HL-60/S4 treated with phorbol 12-myristate 13-acetate at 8.2 ng/mL for 4 days and 3 days (cell line): ENCODE data around the gene CDHR1.
"Not testable (repeated sequence)": the region's sequence is repeated elsewhere in the genome, so short reads cannot be mapped to it uniquely, and the experiment has no call there.

Source experiments
- in situ Hi-C: fragments of 300-500 bp; cut with MboI; formaldehyde crosslinking; loops from 2 replicates; pipeline ENCODE4 v1.15.0; 2022; ENCODE audit warnings: low sequenced_read_pairs

The CDHR1 gene

DNA sequence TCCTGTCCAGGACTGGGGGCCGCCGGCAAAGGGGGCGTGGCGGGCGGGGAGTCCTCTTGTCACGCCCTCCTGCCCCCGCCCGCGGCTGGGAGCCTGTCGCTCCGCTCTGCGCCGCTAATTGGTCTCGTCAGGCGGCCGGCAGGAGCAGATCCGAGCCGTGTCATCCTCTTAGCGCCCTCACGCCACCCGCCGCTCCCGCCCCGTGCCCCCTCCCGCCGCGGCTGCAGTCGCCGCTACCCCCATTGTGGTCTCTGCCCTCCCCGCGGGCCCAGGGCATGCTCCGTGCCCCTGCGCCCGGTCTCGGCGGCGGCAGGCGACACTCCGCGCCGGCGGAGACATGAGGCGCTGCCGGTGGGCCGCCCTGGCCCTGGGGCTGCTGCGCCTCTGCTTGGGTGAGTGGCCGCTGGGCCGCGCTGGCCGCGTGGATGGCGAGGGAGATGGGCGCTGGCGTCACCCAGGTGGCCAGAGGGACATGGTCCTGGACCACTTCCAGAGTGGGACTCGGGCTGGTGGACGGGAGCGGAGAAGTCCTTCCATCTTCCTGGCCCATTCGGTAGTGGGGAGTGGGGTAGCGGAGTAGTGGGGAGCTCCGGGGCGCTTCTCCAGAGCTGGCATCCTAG lies at the start of gene CDHR1:
TSS of gene CDHR1 (plus strand) at position 114 of the 620 bp plus-strand sequence. CDS start at position 338, 224 bp downstream.
- in situ Hi-C loops: no loop called here

DNA sequence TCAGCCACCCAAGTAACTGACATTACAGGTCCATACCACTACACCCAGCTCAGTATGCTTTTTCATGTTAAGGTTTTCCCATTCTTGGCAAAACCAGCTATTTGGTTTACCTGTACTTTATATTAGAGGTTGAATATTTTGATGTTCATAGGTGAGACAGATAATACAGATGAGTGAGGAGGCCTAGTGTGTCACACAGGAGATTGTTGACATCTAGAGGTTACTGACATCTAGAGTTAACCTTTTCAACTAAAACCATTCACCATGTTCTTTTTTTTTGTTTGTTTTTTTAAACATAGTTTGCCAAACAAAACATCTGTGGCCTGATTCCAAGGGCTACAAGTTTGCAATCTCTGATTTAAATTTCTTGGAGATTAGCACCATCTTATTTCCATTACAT lies 47.0 kb upstream of the CDHR1 start:
- in situ Hi-C loops: no loop called here

DNA sequence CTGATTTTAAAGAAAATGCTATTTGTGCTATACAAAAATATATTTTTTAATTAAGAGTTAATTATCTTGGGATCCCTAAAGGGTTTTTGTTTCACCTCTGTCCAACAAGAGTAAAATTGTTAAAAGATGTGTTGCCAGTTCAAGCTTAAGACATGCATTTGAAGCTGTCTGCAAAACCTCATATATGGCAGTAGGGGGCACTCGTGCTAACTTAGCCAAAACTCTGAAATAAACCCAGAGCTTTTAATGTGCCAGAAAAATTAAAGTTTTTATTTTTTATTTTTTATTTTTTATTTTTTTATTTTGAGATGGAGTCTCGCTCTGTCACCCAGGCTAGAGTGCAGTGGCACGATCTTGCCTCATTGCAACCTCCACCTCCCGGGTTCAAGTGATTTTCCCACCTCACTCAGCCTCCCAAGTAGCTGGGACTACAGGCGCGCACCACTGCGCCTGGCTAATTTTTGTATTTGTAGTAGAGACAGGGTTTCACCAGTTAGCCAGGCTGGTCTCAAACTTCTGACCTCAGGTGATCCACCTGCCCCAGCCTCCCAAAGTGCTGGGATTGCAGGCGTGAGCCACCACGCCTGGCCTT lies 46.2 kb upstream of the CDHR1 start:
- in situ Hi-C loops: not testable (repeated sequence)

DNA sequence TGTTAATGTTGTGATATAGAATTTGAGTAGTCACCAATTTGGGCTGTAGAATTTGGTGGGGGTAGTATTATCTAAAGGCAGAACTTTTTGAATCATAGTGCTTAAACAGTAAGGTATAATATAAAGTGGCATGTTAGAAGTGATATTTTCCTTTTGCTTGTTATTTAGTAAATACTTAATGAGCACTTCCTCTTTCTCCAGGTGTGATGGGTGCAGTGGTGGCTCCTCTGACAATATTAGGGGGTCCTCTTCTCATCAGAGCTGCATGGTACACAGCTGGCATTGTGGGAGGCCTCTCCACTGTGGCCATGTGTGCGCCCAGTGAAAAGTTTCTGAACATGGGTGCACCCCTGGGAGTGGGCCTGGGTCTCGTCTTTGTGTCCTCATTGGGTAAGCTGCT lies 44.5 kb upstream of the CDHR1 start:
- in situ Hi-C loops: no loop called here

DNA sequence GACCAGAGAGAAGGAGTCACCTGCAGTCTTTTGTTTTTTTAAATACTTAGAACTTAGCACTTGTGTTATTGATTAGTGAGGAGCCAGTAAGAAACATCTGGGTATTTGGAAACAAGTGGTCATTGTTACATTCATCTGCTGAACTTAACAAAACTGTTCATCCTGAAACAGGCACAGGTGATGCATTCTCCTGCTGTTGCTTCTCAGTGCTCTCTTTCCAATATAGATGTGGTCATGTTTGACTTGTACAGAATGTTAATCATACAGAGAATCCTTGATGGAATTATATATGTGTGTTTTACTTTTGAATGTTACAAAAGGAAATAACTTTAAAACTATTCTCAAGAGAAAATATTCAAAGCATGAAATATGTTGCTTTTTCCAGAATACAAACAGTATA lies 41.6 kb upstream of the CDHR1 start:
- in situ Hi-C loops: no loop called here

DNA sequence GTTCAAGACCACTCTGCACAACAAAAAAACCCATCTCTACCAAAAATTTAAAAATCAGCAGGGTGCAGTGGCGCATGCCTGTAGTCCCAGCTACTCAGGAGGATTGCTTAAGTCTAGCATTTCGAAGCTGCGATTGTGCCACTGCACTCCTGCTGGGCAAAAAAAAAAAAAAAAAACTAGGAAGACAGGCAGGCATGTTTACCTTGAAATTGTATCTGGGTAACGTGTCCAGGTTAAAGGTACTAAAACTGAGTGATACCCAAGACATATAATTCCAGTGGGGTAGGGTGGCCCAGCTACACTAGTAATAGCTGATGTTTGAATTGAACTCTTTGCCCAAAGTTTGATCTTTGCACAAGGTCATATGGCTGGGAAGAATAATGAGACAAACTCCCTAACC lies 38.8 kb upstream of the CDHR1 start:
- in situ Hi-C loops: no loop called here

DNA sequence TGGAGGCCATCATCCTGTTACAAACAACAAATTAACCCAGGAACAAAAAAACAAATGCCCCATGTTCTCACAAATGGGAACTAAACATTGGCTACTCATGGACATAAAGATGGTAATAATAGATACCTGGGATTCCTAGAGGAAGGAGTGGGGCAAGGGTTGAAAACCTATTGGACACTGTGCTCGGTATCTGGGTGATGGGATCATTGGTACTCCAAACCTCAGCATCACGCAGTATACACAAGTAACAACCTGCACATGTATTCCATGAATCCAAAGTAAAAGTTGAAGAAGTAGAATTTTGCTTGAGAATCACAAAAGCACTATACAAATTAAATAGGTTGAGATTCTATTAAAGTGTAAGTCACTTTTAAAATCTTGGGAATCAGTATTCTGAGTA lies 38.3 kb upstream of the CDHR1 start:
- in situ Hi-C loops: no loop called here

DNA sequence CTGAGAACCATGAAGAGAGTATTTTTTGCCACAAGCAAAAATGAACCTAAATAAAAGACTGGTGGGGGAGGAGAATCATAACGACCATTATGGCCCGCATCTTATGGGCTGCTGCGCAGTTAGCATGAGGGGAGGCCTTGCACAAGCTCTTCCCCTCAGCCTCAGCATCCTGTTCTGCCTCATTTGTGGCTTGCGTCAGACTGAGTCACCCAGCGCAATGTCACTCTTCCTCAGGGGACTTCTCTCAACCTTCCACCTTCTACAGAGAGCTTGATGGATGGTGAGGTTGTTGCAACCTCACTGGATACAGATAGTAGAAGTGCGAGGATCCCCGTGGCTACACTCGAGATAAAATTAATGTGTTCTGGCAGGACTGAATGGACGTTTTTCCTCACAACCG lies 37.6 kb upstream of the CDHR1 start:
- in situ Hi-C loops: no loop called here

DNA sequence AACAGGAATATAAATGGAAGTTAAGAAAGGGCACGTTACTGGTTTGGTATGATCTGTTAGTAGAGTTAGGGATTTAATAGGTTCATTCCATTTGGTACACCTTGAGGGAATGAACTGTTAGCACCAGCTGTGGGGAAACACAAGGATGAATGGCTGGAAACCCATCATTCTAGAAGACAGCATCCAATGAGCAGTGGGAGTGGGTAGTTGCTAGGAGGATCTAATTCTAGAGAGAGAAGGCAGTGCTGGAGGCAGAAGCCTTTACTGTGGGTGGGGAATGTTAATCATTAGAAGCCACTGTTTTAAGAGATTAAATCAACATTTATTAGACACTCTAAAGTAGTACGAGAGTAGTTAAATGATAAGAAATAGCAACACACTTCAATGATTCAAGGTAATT lies 36.3 kb upstream of the CDHR1 start:
- in situ Hi-C loops: no loop called here

DNA sequence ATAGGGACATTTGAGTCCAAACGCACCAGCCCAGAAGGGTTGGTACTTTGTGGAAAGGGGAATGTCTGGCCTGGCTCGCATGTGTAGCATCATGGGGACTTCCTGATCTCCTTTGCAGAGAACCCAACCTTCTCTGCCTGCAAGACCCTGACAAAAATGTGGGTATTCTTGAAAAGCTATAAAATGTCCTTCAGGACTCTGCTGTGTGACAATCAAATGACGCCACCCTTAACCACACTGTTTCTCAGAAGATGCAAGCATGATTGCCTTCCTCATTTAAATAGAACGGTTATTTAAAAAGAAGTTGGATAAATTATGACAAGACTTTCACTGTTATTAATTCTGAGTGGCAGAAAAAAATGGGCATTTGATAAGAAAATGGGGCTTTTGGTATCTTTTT lies 35.8 kb upstream of the CDHR1 start:
- in situ Hi-C loops: no loop called here

DNA sequence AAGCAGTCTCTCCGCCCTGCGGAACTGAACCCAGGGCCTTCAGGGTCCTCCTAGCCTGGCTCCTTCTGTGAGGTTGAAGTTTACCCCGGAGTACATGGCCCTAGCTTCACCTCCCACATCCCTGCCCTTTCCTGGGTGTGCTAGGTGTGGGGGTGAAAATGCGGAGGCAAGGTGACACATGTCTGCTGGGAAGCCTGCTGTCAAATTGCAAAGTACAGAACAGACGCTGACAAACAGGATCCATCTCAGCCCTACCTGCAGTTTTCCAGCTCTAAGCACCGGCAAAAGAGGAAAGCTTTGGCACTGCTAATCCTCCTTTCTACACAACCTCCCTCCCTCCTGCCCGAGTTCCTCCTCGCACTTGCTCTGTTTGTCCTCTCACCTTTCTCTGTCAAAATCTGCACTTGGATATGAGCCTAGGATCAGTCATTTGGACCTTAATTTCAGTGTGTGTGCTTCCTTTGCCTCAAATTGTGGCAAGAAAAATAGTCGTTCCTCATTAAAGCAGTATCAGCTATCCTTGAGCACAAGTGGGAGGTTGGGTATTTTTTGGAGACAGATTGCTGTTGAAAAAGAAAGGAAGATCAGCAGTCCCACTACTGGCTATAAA lies 35.2 kb upstream of the CDHR1 start:
- in situ Hi-C loops: no loop called here

DNA sequence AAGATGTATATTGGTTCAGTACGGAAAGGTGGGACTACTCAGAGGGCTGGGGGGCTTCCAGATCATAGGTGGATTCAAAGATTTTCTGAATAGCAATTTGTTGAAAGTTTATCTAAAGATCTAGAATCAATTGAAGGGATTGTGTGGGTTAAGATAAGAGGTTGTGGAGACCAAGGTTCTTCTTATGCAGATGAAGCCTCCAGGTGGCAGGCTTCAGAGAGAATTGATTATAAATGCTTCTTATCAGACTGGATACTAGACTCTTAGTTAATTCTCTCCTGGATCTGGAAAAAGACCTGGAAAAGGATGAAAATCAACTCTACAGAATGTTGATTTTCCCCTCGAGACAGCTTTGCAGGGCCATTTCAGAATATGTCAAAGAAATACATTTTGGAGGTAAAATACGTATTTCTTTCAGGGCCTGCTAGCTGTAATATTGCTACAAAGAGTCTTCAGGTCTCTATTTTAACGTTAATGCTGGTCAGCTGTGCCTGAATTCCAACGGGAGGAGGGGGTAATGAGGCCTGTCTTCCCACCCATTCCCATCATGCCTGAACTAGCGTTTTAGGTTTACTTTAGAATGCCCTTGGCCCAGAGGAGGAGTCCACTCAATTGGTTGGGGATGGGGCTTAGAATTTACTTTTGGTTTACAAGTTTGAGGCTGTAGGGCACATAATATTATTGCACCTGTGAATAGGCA lies 33.5 kb upstream of the CDHR1 start:
- in situ Hi-C loops: no loop called here

DNA sequence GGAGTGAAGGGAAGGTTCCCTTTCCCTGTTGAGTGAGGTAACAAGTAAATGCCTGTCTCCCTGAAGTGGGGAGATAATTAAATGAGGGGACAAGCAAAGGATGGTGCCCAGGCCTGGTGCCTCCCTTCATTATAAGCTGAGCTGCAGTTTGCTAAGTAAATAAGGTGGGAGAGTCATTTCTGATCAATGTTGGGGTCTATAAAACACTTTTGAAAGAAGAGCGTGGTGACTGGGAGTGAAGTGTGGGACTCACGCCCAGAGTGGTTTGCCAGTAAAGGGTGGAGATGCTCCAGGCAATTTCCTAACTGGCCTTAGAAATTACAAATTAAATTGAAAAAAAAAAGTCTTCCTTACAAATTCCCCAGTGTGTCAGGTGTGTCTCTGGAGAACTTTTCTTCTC lies 30.3 kb upstream of the CDHR1 start:
- in situ Hi-C loops: no loop called here

DNA sequence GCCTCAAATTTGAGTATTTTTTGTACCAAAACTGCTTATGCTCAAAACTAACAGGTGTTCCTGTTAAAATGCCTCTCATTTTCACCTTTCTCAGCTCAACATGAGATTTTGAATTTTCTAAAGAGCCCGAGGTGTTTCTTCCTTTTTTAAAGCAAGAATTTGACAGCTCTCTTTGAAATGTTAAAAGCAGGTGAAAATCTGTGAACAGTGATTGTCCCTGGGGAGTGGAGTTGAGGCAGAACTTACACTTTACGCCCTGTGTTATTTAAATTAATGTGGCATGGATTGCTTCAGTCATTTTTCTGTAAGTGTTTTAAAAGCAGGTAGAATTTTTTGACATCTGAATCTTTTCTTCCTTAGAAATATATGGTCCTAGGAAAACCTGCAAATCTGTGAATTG lies 29.9 kb upstream of the CDHR1 start:
- in situ Hi-C loops: no loop called here

DNA sequence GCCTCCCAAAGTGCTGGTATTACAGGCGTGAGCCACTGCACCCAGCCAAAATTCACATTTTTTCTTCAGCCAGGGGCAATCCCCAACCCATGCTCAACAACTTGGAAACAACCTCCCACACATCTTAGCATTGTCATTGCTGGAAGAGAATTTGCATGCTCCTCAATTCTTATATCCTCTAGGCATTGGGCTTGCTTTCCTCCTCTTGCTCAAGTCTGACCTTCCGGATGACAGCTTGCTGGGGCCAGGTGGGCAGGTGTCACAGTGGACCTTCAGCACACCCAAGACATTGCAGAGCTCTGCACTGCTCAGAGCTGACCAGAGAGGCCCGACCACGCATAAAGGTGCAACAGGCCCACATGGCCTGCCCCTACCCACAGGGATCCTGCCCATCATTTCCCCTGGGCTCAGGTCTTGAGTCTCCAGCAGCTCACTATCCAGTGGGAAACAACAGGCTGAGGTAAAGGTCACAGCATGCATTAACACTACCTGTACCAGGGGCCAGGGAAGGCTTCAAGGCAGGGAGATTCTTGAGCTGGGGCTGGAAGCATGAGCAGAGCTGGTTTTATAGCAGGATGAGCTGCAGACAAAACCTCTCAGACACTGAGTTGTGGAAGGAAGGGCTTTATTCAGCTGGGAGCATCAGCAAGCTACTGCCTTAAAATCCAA lies 27.6 kb upstream of the CDHR1 start:
- in situ Hi-C loops: no loop called here

DNA sequence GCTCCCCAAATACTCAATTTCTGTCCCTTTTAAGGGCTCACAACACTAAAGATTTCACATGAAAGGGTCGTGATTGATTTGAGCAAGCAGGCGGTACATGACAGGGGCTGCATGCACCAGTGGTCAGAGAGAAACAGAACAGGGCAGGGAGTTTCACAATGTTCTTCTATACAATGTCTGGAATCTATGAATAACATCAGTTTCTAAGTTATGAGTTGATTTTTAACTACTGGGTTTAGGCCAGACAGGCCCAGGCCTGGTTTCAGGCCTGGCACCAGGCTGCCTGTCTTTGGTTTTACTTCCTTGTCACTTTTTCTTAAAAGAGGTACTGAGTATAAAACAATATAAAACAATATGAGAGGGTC lies 27.1 kb upstream of the CDHR1 start:
- in situ Hi-C loops: not testable (repeated sequence)

DNA sequence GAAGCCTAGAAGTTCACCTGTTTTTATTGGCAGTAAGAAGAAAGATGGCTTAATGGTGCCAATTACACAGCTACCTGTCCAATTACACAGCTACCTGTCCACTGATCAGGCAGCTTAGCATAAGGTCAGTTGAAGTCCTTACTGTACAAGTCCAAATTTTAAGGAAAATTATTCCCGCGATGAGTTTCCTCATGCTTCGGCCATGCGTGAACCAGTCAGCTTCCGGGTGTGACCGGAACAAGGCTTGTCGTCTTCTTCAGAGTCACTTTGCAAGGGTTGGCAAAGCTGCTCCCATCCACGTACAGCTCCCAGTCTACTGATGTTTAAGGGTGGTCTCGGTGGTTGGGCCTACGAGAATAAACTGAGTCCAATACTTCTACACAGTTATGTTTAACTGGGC lies 26.0 kb upstream of the CDHR1 start:
- in situ Hi-C loops: not testable (repeated sequence)

DNA sequence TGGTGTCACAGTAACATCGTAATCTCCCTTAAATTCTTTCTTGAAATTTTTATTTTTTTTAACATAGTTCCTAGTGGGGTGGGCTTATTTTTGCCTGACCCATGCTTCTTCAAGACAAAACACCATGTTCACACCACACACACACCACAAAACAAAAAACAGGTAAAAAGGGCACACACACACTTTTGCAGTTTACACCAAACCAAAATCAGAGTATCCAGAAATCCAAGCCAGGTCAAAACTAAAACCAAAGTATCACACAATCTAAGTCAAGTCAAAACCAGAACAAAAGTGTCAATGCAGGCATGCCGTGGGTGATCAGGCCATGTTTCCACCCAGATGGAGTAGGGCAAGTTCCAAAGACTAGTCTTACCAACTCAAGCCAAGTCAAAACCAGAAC lies 23.1 kb upstream of the CDHR1 start:
- in situ Hi-C loops: not testable (repeated sequence)

DNA sequence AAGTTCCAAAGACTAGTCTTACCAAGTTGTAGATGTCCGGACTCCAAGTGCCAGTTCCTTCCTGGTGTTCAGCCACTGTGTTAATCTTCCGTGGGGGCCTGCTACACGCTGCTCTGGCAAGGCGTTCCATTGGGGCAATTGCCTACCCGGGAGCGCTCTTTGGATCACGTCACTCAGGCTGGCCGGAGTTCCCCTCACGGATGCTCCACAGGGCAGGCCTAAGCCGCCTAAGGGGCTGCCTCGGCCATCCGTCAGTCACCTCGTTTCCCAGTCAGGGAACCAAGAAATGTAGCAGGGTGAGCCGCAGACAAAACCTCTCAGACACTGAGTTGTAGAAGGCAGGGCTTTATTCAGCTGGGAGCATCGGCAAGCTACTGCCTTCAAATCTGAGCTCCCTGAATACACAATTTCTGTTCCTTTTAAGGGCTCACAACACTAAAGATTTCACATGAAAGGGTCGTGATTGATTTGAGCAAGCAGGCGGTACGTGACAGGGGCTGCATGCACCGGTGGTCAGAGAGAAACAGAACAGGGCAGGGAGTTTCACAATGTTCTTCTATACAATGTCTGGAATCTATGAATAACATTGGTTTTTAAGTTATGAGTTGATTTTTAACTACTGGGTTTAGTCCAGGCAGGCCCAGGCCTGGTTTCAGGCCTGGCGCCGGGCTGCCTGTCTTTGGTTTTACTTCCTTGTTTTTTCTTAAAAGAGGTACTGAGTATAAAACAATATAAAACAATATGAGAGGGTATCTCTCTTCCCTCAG lies 22.5 kb upstream of the CDHR1 start:
- in situ Hi-C loops: not testable (repeated sequence)

DNA sequence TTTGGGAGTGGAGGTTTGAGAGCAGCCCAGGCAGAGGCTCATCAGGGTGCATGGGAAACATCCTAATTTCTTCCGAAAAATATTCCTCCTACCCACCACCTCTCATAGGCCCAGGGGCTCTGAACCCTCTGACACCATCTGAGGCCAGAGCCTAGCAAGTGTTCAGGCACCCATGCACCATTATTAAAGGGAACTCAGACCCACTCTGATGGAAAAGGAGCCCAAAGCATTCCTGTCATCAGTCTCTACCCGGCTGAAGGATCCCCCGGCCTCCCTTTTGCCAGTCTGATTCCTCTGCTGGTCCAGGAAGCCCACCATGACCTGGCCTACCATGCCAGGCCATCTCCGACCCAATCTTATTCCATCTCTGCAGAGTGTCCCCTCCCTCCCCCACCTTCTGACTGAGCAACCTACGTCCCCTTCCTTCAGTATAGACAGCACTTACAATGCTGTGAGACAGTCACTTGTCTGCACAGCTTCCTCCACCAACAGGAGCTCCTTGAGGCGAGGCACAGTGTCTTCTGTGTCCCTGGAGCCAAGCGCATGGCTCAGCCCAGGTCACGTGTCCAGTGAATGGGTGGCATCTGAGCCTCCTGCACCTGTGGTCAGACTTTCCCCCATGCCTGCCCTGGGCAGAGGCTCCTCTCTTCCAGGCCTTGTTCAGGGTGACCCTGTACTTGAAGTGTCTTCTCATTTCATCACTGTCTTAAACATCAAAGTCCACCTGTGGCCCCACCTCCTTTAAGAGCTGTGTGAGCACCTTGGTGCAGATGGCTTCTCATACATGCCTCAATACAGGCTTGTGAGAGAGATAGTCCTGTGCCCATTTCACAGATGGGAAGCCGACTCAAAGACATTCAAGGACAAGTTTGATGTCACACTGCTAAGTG lies 21.6 kb upstream of the CDHR1 start:
- in situ Hi-C loops: no loop called here
